Body of pancreas (tissue), 4 donors: ENCODE results near the gene PCDHB7.
"Not testable (repeated sequence)": the region's sequence is repeated elsewhere in the genome, so short reads cannot be mapped to it uniquely, and the experiment has no call there.

Experiments
- POLR2A ChIP-seq, 3 donors: fragments of 450-650 bp; IDR thresholded peaks; one replicate each; pipeline ENCODE4 v1.6.1; 2016; ENCODE audit warnings: antibody characterized with exemption in 3 of 3, mild to moderate bottlenecking in 2 of 3
- TF ChIP-seq, protein P1 (sequence below), 7 experiments: fragments of 450-650 bp in 4 of 7; fragments of 200-600 bp in 3 of 7; sonication (generic) in 3 of 7; IDR thresholded peaks; one replicate each; pipeline ENCODE4 v1.5.1; 2016 to 2019; ENCODE audit warnings: antibody characterized with exemption in 7 of 7

GRCh38 chr5:141210281-141210680, 37.8 kb downstream of the PCDHB7 start:
- TF ChIP-seq, protein P1, sequence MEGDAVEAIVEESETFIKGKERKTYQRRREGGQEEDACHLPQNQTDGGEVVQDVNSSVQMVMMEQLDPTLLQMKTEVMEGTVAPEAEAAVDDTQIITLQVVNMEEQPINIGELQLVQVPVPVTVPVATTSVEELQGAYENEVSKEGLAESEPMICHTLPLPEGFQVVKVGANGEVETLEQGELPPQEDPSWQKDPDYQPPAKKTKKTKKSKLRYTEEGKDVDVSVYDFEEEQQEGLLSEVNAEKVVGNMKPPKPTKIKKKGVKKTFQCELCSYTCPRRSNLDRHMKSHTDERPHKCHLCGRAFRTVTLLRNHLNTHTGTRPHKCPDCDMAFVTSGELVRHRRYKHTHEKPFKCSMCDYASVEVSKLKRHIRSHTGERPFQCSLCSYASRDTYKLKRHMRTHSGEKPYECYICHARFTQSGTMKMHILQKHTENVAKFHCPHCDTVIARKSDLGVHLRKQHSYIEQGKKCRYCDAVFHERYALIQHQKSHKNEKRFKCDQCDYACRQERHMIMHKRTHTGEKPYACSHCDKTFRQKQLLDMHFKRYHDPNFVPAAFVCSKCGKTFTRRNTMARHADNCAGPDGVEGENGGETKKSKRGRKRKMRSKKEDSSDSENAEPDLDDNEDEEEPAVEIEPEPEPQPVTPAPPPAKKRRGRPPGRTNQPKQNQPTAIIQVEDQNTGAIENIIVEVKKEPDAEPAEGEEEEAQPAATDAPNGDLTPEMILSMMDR (IDR thresholded peaks at IDR 0.05) = not testable (repeated sequence)
- not testable (repeated sequence) for TF ChIP-seq POLR2A (IDR thresholded peaks at IDR 0.05)
